Omental fat pad (tissue), 4 donors: ENCODE data around the gene ARHGAP10. TPM values are rescaled to one million over a fixed set of nuclear protein-coding genes. Genes with fewer than 3 reads are reported as not detected.

ENCODE experiments used
- ATAC-seq: fragments of 150-250 bp; one replicate; pipeline ENCODE4 v1.9.1; 2016; ENCODE audit warnings: mild to moderate bottlenecking, moderate library complexity; ENCODE audit not compliant: low FRiP score
- DNase-seq: peaks from one replicate; pipeline ENCODE4 v3.0.0-alpha.2; 2019; ENCODE audit warnings: low spot score
- CTCF ChIP-seq, 3 donors: fragments of 450-650 bp; IDR thresholded peaks; one replicate each; pipeline ENCODE4 v1.5.1; 2016 to 2017; ENCODE audit warnings: antibody characterized with exemption in 3 of 3, mild to moderate bottlenecking in 3 of 3, moderate library complexity in 2 of 3
- small RNA-seq: library from RNA; depleted of rRNA; stranded (forward); fragments of <200 nt; gene quantifications from one replicate; pipeline ENCODE3, GENCODE V24; 2016
- total RNA-seq, 4 donors: library from RNA; depleted of rRNA; stranded (reverse); fragments of >200 nt; gene quantifications; one replicate each; pipeline ENCODE4 v1.1.0, GENCODE V29; 2016

ARHGAP10 gene
- total RNA-seq, 4 donors from 2014 or later: 48.7 to 96.2 (median 57.0) TPM

GRCh38 chr4:148114436-148114835 lies 382.5 kb downstream of the ARHGAP10 start:
- DNase-seq: no peak
- no peak for ATAC-seq
- no peak for TF ChIP-seq CTCF (IDR thresholded peaks at IDR 0.05)

- no peak for TF ChIP-seq CTCF (IDR thresholded peaks at IDR 0.05)
- ATAC-seq (no peak), DNase-seq (no peak)
Observed at GRCh38 chr4:148116264-148116663, 384.4 kb downstream of the ARHGAP10 start.

- DNase-seq (no peak), ATAC-seq (no peak)
- TF ChIP-seq CTCF (IDR thresholded peaks at IDR 0.05): no peak
Observed at GRCh38 chr4:148116969-148117368, 385.1 kb downstream of the ARHGAP10 start.

GRCh38 chr4:148118179-148118578 lies 386.3 kb downstream of the ARHGAP10 start:
- no peak for DNase-seq
- TF ChIP-seq CTCF (IDR thresholded peaks at IDR 0.05): no peak
- ATAC-seq: no peak

- no peak for TF ChIP-seq CTCF (IDR thresholded peaks at IDR 0.05)
- DNase-seq (no peak), ATAC-seq (no peak)
Observed at GRCh38 chr4:148118633-148119032, 386.7 kb downstream of the ARHGAP10 start.

- DNase-seq: no peak
- TF ChIP-seq CTCF (IDR thresholded peaks at IDR 0.05): no peak
- ATAC-seq: no peak
Observed at GRCh38 chr4:148120216-148120615, 388.3 kb downstream of the ARHGAP10 start.

Small RNA genes lying within 50 kb of the gene (small RNA-seq; reads per million reads assigned to genes)
- gene MIR4799: not detected
- not detected for gene RN7SL254P
- not detected for gene RNA5SP165

Other genes with a start within 250 kb of the ARHGAP10 start
- 10 to 100 TPM; 25.5 to 36.1 (median 28.5) TPM for gene TMEM184C, start 114.7 kb upstream of the ARHGAP10 start, total RNA-seq
- gene PRMT9, start 47.9 kb upstream of the ARHGAP10 start, total RNA-seq: 10 to 100 TPM in 1 of 4 donors, 1 to 10 TPM in 3; 5.5 to 40.0 (median 7.3) TPM